Testis (tissue), 2 donors: ENCODE results near the gene ENPP4.

Source experiments
- POLR2A ChIP-seq: fragments of 450-650 bp; IDR thresholded peaks from one replicate; pipeline ENCODE4 v1.6.1; 2017; ENCODE audit warnings: antibody characterized with exemption, mild to moderate bottlenecking, moderate library complexity
- TF ChIP-seq, protein P1 (sequence below), 3 experiments: fragments of 450-650 bp in 2 of 3; fragments of 200-600 bp in 1 of 3; sonication (generic) in 1 of 3; IDR thresholded peaks; one replicate each; pipeline ENCODE4 v1.5.1; 2016 to 2019; ENCODE audit warnings: antibody characterized with exemption in 3 of 3, mild to moderate bottlenecking in 2 of 3, moderate library complexity in 1 of 3

DNA sequence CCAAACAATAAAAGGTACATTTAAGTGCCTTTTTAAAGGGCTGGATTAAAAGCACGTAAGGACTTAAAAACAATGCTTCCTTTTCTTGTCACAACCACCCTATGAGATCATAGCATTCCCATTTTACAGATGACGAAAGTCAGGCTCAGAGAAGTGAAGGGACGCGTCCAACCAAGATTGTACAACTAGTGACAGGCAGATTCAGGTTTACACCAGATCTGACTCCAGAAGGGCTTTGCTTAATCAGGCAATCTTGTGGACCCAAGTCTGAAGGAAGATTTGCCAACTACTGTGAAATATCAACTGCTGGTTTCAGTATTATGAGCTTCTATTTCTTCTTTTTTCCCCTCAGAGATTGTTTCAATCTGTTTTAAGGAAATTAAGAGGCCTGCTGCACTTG is 877 bp downstream of the ENPP4 start:
- TF ChIP-seq, protein P1, sequence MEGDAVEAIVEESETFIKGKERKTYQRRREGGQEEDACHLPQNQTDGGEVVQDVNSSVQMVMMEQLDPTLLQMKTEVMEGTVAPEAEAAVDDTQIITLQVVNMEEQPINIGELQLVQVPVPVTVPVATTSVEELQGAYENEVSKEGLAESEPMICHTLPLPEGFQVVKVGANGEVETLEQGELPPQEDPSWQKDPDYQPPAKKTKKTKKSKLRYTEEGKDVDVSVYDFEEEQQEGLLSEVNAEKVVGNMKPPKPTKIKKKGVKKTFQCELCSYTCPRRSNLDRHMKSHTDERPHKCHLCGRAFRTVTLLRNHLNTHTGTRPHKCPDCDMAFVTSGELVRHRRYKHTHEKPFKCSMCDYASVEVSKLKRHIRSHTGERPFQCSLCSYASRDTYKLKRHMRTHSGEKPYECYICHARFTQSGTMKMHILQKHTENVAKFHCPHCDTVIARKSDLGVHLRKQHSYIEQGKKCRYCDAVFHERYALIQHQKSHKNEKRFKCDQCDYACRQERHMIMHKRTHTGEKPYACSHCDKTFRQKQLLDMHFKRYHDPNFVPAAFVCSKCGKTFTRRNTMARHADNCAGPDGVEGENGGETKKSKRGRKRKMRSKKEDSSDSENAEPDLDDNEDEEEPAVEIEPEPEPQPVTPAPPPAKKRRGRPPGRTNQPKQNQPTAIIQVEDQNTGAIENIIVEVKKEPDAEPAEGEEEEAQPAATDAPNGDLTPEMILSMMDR (IDR thresholded peaks at IDR 0.05) = no peak
- TF ChIP-seq POLR2A = no peak
